ENCODE results near the gene XPO6.
"Not testable (repeated sequence)": the region's sequence is repeated elsewhere in the genome, so short reads cannot be mapped to it uniquely, and the experiment has no call there.

Gene XPO6

DNA sequence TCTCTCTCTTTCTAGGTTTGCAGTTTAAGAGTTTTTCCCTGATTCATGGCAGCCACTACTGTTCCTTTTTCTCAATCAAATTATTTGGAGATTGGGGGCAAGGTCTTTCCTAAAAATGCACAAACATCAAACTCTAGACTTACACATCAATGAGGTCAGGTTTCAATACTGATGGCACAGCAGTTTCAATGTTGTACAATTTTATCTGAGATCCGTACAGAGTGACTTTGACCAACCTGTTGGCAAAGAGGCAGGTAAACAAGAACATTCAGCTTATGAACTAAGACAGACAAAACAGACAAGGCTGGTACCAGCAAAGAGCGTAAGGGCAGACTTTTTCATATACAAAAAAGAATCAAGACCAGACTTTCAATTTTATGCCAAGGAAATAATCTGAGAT lies 90.2 kb downstream of the XPO6 start:
- POLR2A ChIA-PET = no interaction called here
- CTCF ChIA-PET = no interaction called here
- no peak for DNase-seq
- peaks cover 32 to 88% (median 59%) of the 10 kb centered on the region in 4 experiments for H3K36me3 ChIP-seq (ENCODE audit: control insufficient read depth in 4 of 4, insufficient read depth in 4 of 4, low read length in 3 of 4)
- H3K27ac ChIP-seq (ENCODE audit: insufficient read depth in 1 of 2, low read depth in 1 of 2, low read length in 2 of 2, poor library complexity in 1 of 2, severe bottlenecking in 2 of 2) = no peak overlapping the region
- 100% methylated on average over 1 of the region's 2 CpGs for WGBS (ENCODE audit: insufficient coverage)
- no peaks in the 10 kb centered on the region for H3K9me3 ChIP-seq (ENCODE audit: control extremely low read depth in 1 of 5, control insufficient read depth in 4 of 5, insufficient read depth in 2 of 5, low read depth in 1 of 5, low read length in 4 of 5)
- no peaks in the 10 kb centered on the region for H3K4me1 ChIP-seq (ENCODE audit: control extremely low read depth in 1 of 4, control insufficient read depth in 4 of 4, insufficient read depth in 4 of 4, low read length in 3 of 4)
- no peaks in the 10 kb centered on the region for H3K27me3 ChIP-seq (replicated peaks in 2 of 5; ENCODE audit: control insufficient read depth in 4 of 5, insufficient read depth in 5 of 5, low read length in 4 of 5)
- no peak overlapping the region for H3K4me3 ChIP-seq (ENCODE audit: control insufficient read depth in 1 of 7, extremely low read depth in 1 of 7, insufficient read depth in 4 of 7, low read depth in 2 of 7, low read length in 6 of 7)

- Histone ChIP-seq H3K4me3 (ENCODE audit: control insufficient read depth in 1 of 7, extremely low read depth in 1 of 7, insufficient read depth in 4 of 7, low read depth in 2 of 7, low read length in 6 of 7) (no peak overlapping the region), H3K27me3 (replicated peaks in 2 of 5; ENCODE audit: control insufficient read depth in 4 of 5, insufficient read depth in 5 of 5, low read length in 4 of 5) (no peaks in the 10 kb centered on the region), H3K36me3 (ENCODE audit: control insufficient read depth in 4 of 4, insufficient read depth in 4 of 4, low read length in 3 of 4) (peaks cover 34 to 86% (median 57%) of the 10 kb centered on the region in 4 experiments), H3K27ac (ENCODE audit: insufficient read depth in 1 of 2, low read depth in 1 of 2, low read length in 2 of 2, poor library complexity in 1 of 2, severe bottlenecking in 2 of 2) (no peak overlapping the region), H3K9me3 (ENCODE audit: control extremely low read depth in 1 of 5, control insufficient read depth in 4 of 5, insufficient read depth in 2 of 5, low read depth in 1 of 5, low read length in 4 of 5) (no peaks in the 10 kb centered on the region), H3K4me1 (ENCODE audit: control extremely low read depth in 1 of 4, control insufficient read depth in 4 of 4, insufficient read depth in 4 of 4, low read length in 3 of 4) (no peaks in the 10 kb centered on the region)
- no peak for DNase-seq
- POLR2A ChIA-PET = no interaction called here
- 87% methylated on average over 3 of the region's 3 CpGs for WGBS (ENCODE audit: insufficient coverage)
- CTCF ChIA-PET = no interaction called here
Measured at GRCh38 chr16:28120754-28121153, 91.0 kb downstream of the XPO6 start.

GRCh38 chr16:28118637-28119036 lies 93.1 kb downstream of the XPO6 start:
- Histone ChIP-seq H3K4me3 (ENCODE audit: control insufficient read depth in 1 of 7, extremely low read depth in 1 of 7, insufficient read depth in 4 of 7, low read depth in 2 of 7, low read length in 6 of 7) (no peak overlapping the region), H3K4me1 (ENCODE audit: control extremely low read depth in 1 of 4, control insufficient read depth in 4 of 4, insufficient read depth in 4 of 4, low read length in 3 of 4) (no peaks in the 10 kb centered on the region), H3K27ac (ENCODE audit: insufficient read depth in 1 of 2, low read depth in 1 of 2, low read length in 2 of 2, poor library complexity in 1 of 2, severe bottlenecking in 2 of 2) (no peak overlapping the region), H3K9me3 (ENCODE audit: control extremely low read depth in 1 of 5, control insufficient read depth in 4 of 5, insufficient read depth in 2 of 5, low read depth in 1 of 5, low read length in 4 of 5) (no peaks in the 10 kb centered on the region), H3K36me3 (ENCODE audit: control insufficient read depth in 4 of 4, insufficient read depth in 4 of 4, low read length in 3 of 4) (peaks cover 29 to 87% (median 61%) of the 10 kb centered on the region in 4 experiments), H3K27me3 (replicated peaks in 2 of 5; ENCODE audit: control insufficient read depth in 4 of 5, insufficient read depth in 5 of 5, low read length in 4 of 5) (no peaks in the 10 kb centered on the region)
- POLR2A ChIA-PET = no interaction called here
- WGBS (ENCODE audit: insufficient coverage) = no CpG with 5 or more reads among the region's 2 CpGs
- no peak for DNase-seq
- CTCF ChIA-PET = interaction anchor here (0.6 kb wide), 1 partner anchor 99 kb away, joined by 4 read pairs; no protein-coding TSS in a partner anchor

- CTCF ChIA-PET = no interaction called here
- H3K36me3 ChIP-seq (ENCODE audit: control insufficient read depth in 4 of 4, insufficient read depth in 4 of 4, low read length in 3 of 4) = peaks cover 22 to 85% (median 62%) of the 10 kb centered on the region in 4 experiments
Measured at GRCh38 chr16:28117168-28117565, 94.6 kb downstream of the XPO6 start.

DNA sequence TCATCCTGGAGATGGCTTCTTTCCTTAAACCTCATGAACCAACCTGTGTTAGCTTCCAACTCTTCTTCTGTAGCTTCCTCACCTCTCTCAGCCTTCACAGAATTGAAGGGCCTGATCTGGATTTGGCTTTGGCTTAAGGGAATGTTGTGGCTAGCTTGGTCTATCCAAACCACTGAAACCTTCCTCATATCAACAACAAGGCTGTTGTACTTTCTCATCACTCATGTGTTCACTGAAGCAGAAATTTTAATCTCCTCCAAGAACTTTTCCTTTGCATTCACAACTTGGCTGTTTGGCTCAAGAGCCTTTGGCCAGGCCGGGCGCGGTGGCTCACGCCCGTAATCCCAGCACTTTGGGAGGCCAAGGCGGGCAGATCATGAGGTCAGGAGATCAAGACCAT lies 95.9 kb downstream of the XPO6 start:
- H3K27me3 ChIP-seq (replicated peaks in 2 of 5; ENCODE audit: control insufficient read depth in 4 of 5, insufficient read depth in 5 of 5, low read length in 4 of 5); H3K9me3 ChIP-seq (ENCODE audit: control extremely low read depth in 1 of 5, control insufficient read depth in 4 of 5, insufficient read depth in 2 of 5, low read depth in 1 of 5, low read length in 4 of 5); H3K4me3 ChIP-seq (ENCODE audit: control insufficient read depth in 1 of 7, extremely low read depth in 1 of 7, insufficient read depth in 4 of 7, low read depth in 2 of 7, low read length in 6 of 7); H3K27ac ChIP-seq (ENCODE audit: insufficient read depth in 1 of 2, low read depth in 1 of 2, low read length in 2 of 2, poor library complexity in 1 of 2, severe bottlenecking in 2 of 2); DNase-seq; POLR2A ChIA-PET: not testable (repeated sequence)
- H3K36me3 ChIP-seq (ENCODE audit: control insufficient read depth in 4 of 4, insufficient read depth in 4 of 4, low read length in 3 of 4) = peaks cover 22 to 78% (median 60%) of the 10 kb centered on the region in 4 experiments
- WGBS (ENCODE audit: insufficient coverage) = 100% methylated on average over 4 of the region's 6 CpGs
- CTCF ChIA-PET = interaction anchor here (1.7 kb wide), 1 partner anchor 10 kb away, joined by 4 read pairs; no protein-coding TSS in a partner anchor
- peaks cover 5 to 14% (median 11%) of the 10 kb centered on the region in 4 experiments for H3K4me1 ChIP-seq (ENCODE audit: control extremely low read depth in 1 of 4, control insufficient read depth in 4 of 4, insufficient read depth in 4 of 4, low read length in 3 of 4)

More at GRCh38 chr16:28117168-28117565, 94.6 kb downstream of the XPO6 start:
- Histone ChIP-seq H3K4me3 (ENCODE audit: control insufficient read depth in 1 of 7, extremely low read depth in 1 of 7, insufficient read depth in 4 of 7, low read depth in 2 of 7, low read length in 6 of 7) (no peak overlapping the region), H3K4me1 (ENCODE audit: control extremely low read depth in 1 of 4, control insufficient read depth in 4 of 4, insufficient read depth in 4 of 4, low read length in 3 of 4) (peaks cover 0 to 1% (median under 1%) of the 10 kb centered on the region in 4 experiments), H3K9me3 (ENCODE audit: control extremely low read depth in 1 of 5, control insufficient read depth in 4 of 5, insufficient read depth in 2 of 5, low read depth in 1 of 5, low read length in 4 of 5) (no peaks in the 10 kb centered on the region), H3K27ac (ENCODE audit: insufficient read depth in 1 of 2, low read depth in 1 of 2, low read length in 2 of 2, poor library complexity in 1 of 2, severe bottlenecking in 2 of 2) (no peak overlapping the region), H3K27me3 (replicated peaks in 2 of 5; ENCODE audit: control insufficient read depth in 4 of 5, insufficient read depth in 5 of 5, low read length in 4 of 5) (no peaks in the 10 kb centered on the region)
- DNase-seq = no peak
- POLR2A ChIA-PET = no interaction called here
- 100% methylated on average over 6 of the region's 6 CpGs for WGBS (ENCODE audit: insufficient coverage)

DNA sequence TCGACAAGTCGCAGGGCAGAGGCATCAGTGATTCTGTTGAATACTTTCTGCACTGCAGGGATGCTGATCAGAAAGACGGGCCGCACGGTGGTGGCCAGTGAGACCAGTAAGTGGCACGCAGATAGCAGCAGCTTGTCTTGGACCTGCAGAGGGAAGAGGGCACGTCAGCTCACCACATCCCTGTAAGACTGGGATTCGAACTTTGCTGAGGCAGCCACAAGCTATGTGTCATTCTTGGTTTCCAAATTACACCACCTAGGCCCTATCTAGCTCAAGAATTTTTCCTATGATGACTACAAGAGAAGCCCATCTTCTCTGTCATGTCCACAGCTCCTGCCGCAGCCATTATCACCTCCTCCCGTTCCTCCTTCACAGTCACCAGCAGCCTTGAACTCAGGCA lies 98.9 kb downstream of the XPO6 start:
- ChIA-PET POLR2A (no interaction called here), CTCF (no interaction called here)
- H3K4me3 ChIP-seq (ENCODE audit: control insufficient read depth in 1 of 7, extremely low read depth in 1 of 7, insufficient read depth in 4 of 7, low read depth in 2 of 7, low read length in 6 of 7) = no peak overlapping the region
- peaks cover 17 to 41% (median 34%) of the 10 kb centered on the region in 4 experiments for H3K4me1 ChIP-seq (ENCODE audit: control extremely low read depth in 1 of 4, control insufficient read depth in 4 of 4, insufficient read depth in 4 of 4, low read length in 3 of 4)
- no peak overlapping the region for H3K27ac ChIP-seq (ENCODE audit: insufficient read depth in 1 of 2, low read depth in 1 of 2, low read length in 2 of 2, poor library complexity in 1 of 2, severe bottlenecking in 2 of 2)
- no peak for DNase-seq
- H3K27me3 ChIP-seq (replicated peaks in 2 of 5; ENCODE audit: control insufficient read depth in 4 of 5, insufficient read depth in 5 of 5, low read length in 4 of 5) = no peaks in the 10 kb centered on the region
- H3K36me3 ChIP-seq (ENCODE audit: control insufficient read depth in 4 of 4, insufficient read depth in 4 of 4, low read length in 3 of 4) = peaks cover 20 to 77% (median 56%) of the 10 kb centered on the region in 4 experiments
- H3K9me3 ChIP-seq (ENCODE audit: control extremely low read depth in 1 of 5, control insufficient read depth in 4 of 5, insufficient read depth in 2 of 5, low read depth in 1 of 5, low read length in 4 of 5) = no peaks in the 10 kb centered on the region
- 94% methylated on average over 10 of the region's 10 CpGs for WGBS (ENCODE audit: insufficient coverage)

DNA sequence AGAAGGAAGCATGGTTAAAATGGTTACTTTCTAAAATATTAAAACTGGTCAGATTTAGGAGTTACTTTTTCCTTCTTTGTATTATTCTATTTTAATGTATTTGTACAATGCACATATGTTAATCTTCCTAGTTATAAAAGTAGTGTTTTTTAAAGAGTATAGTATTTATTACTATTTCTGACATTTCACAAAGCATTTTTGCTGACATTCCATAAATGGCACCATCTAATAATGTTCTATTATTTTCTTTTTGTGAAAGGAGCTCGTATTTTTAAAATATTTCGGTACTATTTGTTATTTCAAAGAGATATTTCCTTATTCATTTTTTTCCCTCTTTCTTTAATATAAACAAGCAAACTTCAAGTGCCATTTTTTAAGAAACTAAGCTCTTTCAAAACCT lies 100.8 kb downstream of the XPO6 start:
- no peak for DNase-seq
- Histone ChIP-seq H3K27me3 (replicated peaks in 2 of 5; ENCODE audit: control insufficient read depth in 4 of 5, insufficient read depth in 5 of 5, low read length in 4 of 5) (no peaks in the 10 kb centered on the region), H3K27ac (ENCODE audit: insufficient read depth in 1 of 2, low read depth in 1 of 2, low read length in 2 of 2, poor library complexity in 1 of 2, severe bottlenecking in 2 of 2) (peak overlapping the region in 1 of 2 experiments; percentile 25), H3K4me1 (ENCODE audit: control extremely low read depth in 1 of 4, control insufficient read depth in 4 of 4, insufficient read depth in 4 of 4, low read length in 3 of 4) (peaks cover 17 to 41% (median 34%) of the 10 kb centered on the region in 4 experiments), H3K4me3 (ENCODE audit: control insufficient read depth in 1 of 7, extremely low read depth in 1 of 7, insufficient read depth in 4 of 7, low read depth in 2 of 7, low read length in 6 of 7) (peak overlapping the region in 1 of 7 experiments; percentile 35), H3K36me3 (ENCODE audit: control insufficient read depth in 4 of 4, insufficient read depth in 4 of 4, low read length in 3 of 4) (peaks cover 17 to 80% (median 60%) of the 10 kb centered on the region in 4 experiments), H3K9me3 (ENCODE audit: control extremely low read depth in 1 of 5, control insufficient read depth in 4 of 5, insufficient read depth in 2 of 5, low read depth in 1 of 5, low read length in 4 of 5) (no peaks in the 10 kb centered on the region)
- no CpG with 5 or more reads among the region's 2 CpGs for WGBS (ENCODE audit: insufficient coverage)
- POLR2A ChIA-PET = no interaction called here
- CTCF ChIA-PET = interaction anchor here (0.6 to 1.1 kb wide), 3 partner anchors 23 to 194 kb away, joined by 3 to 5 read pairs (median 3); no protein-coding TSS in a partner anchor
